GM21723 (cell line): ENCODE measurements around the gene SELENON.

Experiments used
- ATAC-seq: cut with Tn5 transposase; IDR thresholded peaks from one replicate; pipeline ENCODE4 v1.9.1; 2021; ENCODE audit warnings: mild to moderate bottlenecking, moderate library complexity; ENCODE audit not compliant: unreplicated experiment

The SELENON gene, protein sequence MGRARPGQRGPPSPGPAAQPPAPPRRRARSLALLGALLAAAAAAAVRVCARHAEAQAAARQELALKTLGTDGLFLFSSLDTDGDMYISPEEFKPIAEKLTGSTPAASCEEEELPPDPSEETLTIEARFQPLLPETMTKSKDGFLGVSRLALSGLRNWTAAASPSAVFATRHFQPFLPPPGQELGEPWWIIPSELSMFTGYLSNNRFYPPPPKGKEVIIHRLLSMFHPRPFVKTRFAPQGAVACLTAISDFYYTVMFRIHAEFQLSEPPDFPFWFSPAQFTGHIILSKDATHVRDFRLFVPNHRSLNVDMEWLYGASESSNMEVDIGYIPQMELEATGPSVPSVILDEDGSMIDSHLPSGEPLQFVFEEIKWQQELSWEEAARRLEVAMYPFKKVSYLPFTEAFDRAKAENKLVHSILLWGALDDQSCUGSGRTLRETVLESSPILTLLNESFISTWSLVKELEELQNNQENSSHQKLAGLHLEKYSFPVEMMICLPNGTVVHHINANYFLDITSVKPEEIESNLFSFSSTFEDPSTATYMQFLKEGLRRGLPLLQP

DNA sequence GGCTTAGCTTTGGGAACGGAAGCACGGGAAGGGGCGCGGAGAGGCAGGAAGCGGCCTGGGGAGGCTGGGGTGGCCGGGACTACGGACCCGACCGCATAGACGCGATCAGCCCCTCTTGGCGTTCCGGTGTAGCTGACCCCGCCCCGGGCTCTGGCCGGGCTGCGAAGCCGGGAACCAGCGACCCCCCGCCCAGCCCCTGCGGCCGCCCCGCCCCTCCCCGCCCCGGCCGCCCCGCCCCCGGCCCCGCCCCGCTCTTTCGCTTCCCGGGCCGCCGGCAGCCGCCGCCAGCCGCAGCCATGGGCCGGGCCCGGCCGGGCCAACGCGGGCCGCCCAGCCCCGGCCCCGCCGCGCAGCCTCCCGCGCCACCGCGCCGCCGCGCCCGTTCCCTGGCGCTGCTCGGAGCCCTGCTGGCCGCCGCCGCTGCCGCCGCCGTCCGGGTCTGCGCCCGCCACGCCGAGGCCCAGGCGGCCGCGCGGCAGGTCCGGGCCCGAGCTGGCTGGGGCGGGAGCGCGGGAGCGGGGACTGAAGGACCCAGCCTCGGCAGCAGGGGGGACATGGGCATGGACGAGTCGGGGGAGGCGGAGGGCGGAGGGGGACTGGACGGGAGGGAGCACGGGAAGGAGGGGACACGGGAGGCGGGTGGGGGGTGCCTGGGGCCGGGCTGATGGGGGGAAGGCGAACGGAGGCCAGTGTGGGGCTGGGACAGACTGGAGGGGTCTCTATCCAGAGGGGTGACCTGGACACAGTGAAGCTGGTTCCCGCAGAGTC is at the start of gene SELENON:
TSS of gene SELENON (plus strand) at position 259 of the 768 bp plus-strand sequence. CDS start at position 297, 38 bp downstream.
- no peak for ATAC-seq

GRCh38 chr1:25750923-25751605 is 48.9 kb upstream of the SELENON start:
- no peak for ATAC-seq

GRCh38 chr1:25754470-25755181 is 45.4 kb upstream of the SELENON start:
- ATAC-seq, result no peak

GRCh38 chr1:25755475-25756125 is 44.4 kb upstream of the SELENON start:
- ATAC-seq, result no peak

DNA sequence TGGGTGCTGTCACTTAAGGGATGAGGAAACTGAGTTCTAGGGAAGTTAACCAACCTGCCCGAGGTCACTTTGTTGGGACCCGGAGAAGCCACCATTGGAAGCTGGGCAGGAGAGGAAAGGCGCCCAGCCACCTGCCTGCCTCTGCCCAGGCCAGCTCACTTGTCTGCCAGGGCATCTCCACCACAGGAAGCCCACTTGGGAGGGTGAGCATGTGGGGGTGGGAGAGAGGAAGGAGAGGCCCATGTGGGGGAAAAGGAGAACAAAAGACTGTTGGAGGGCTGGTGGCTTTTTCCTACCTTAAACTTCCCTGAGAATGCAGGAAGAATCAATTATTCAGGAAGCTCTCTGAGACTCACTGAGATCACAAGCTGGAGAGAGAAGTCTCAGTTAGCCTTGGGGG is 43.8 kb upstream of the SELENON start:
- no peak for ATAC-seq

GRCh38 chr1:25757151-25757845 is 42.7 kb upstream of the SELENON start:
- ATAC-seq, result no peak

DNA sequence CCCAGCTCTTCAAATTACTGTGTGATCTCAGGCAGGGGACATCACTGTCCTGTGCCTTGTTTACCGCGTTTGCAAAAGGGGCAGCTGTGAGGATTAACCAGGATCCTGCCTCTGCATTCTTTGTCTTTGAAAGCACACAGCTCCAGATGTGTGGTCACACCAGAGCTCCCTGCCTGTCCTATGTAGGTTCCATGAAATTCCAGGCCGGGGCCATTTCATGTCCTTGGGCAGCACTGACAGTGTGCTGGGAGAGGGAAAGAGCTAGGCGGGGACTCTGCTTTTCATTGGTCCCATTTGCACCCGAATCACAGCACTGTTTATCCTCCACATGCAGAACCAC is 42.2 kb upstream of the SELENON start:
- no peak for ATAC-seq

DNA sequence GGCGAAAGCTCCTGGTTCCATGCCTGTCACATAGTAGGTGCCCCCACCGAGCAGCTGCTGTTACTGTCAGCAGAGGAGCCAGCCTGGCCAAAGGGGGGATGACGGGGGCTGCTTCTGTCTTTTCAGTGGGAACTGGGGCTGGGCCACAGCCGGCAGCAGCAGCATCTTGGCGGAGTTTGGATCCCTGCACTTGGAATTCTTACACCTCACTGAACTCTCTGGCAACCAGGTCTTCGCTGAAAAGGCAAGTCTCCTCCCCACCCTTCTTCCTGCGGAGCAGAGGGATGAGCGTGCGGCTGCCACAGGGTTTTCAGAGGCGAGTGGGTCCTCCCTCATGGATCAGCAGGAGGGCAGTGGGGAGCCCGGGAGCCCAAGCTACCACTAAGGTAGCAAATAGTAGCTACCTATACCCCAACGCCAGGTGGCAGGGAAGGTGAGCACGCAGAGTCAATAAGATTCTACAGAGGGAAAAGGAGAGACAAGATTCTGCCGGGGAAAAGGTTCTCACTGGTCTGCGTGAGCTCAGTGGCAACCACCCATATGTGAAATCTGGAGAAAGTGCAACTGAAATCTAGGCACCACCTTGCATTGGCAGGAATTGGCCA is 41.4 kb upstream of the SELENON start:
- no peak for ATAC-seq

- ATAC-seq, result no peak
These were observed 39.8 kb upstream of the SELENON start for GRCh38 chr1:25760122-25760719.

DNA sequence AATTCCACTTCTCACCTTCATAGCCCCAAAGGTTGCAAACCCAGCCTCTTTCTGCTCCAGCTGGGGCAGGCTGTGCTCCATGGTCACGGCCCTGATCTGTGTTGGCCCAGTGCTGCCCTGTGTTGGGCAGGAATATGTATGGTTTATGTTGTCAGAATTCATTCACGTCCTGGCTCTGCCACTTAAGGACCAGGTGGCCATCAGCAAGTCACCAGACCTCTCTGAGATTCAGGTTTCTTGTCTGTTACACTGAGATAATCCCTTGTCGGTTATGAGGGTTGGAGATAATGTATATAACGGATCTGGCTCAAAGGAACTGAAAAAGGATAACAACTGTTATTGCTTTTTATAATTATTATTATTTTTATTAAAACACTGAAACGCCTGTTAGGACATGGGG is 39.1 kb upstream of the SELENON start:
- ATAC-seq, result no peak

- ATAC-seq, result no peak
These were observed 36.5 kb upstream of the SELENON start for GRCh38 chr1:25763493-25763892.

GRCh38 chr1:25765136-25765922 is 34.7 kb upstream of the SELENON start:
- no peak for ATAC-seq

DNA sequence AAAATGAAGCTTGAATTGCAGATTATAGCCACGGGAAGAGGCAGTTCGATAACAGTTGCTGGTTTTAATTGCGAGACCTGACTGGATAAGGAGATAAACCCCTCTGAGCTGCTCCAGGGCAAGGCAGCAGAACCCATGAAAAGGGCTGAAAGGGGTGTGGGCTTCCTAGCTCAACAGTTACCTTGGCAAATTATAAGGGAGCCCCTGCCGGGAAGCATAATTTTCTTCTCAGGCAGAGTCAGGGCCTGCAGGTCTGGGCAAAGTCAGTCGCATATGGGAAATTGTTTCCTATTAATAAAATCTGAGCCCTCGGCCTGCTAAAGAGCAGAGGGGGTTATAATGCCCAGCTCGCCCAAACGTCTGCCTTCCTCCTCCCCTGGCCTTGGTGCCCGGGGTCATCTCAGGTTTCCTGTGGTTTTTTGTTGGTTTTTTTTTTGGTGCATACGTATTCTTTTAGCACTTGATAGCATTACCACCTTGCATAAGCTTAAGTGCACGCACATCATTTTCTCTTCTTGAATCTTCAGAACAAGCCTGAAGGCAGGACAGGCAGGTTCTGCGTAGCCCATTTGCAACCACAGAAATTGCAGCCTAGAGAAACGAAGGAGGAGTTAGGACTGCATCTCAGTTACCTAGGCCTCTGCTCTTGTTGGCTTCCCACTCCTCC is 33.9 kb upstream of the SELENON start:
- no peak for ATAC-seq

DNA sequence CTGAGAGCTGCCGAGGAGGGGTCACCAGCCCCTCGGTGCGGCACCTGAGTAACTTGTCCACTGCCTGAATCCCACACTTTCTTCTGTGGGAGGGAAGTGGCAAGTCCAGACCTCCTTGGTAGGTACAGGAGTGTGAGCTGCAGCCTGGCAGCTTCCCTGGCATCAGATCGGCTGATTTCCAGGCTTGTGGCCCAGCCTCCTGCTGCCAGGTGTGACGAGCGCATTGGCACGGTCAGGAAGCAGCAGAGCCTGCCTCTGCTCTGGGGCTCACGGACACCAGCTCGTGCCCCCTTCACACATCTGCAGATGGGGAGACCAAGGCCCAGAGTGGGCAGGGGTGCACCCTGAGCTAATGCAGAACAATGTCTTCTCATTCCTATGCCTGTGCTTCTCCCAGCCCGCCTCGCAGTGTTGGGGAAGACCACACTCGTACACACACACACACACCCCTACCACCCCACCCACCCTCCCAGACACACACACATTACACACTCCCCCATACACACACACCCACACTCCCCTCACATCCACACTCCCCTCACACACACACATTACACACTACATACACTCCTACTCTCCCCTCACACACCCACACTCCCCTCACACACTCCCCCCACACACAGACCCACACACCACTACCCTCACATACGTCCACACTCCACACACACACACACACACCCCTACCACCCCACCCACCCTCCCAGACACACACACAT is 33.1 kb upstream of the SELENON start:
- no peak for ATAC-seq

GRCh38 chr1:25767437-25767770 is 32.6 kb upstream of the SELENON start:
- ATAC-seq, result no peak

DNA sequence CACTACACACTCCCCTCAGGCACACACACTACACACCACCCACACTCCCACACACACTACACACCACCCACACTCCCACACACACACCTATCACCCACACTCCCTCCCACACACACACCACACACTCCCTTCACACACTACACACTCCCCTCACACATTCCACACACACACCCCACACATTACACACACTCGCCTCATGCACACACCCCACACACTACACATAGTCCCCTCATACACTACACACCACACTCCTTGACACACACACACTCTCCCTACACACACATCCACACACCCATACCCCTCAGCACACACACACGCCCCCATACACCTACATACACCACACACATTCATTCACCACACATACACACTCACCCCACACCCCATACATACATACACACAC is 31.0 kb upstream of the SELENON start:
- ATAC-seq, result no peak
